ENCODE measurements around the gene NAIF1. TPM values are rescaled to one million over a fixed set of nuclear protein-coding genes. Genes with fewer than 3 reads are reported as not detected.
A peak's percentile ranks its signal among the peaks of the same experiment; 100 is the strongest.

The NAIF1 gene
- total RNA-seq, 2 donors from 2014 or later = 10.8 to 11.6 TPM

- intact Hi-C loops (cut with DNase I) = no loop called here
- H3K4me1 ChIP-seq = peaks cover 41% of the 10 kb centered on the region
These were observed 3.8 kb upstream of the NAIF1 start for GRCh38 chr9:128070874-128071273.

GRCh38 chr9:128068386-128069205 is 1.5 kb upstream of the NAIF1 start:
- Histone ChIP-seq H3K27ac (peak overlapping the region; percentile 90), H3K36me3 (no peaks in the 10 kb centered on the region), H3K4me3 (peak overlapping the region; percentile 96), H3K4me1 (peaks cover 41% of the 10 kb centered on the region), H3K9ac (ENCODE audit: low read depth in 2 of 2, low read length in 2 of 2) (peak overlapping the region; percentile 79 to 98), H3K27me3 (no peaks in the 10 kb centered on the region), H3K9me3 (no peaks in the 10 kb centered on the region)
- TF ChIP-seq, protein P1, sequence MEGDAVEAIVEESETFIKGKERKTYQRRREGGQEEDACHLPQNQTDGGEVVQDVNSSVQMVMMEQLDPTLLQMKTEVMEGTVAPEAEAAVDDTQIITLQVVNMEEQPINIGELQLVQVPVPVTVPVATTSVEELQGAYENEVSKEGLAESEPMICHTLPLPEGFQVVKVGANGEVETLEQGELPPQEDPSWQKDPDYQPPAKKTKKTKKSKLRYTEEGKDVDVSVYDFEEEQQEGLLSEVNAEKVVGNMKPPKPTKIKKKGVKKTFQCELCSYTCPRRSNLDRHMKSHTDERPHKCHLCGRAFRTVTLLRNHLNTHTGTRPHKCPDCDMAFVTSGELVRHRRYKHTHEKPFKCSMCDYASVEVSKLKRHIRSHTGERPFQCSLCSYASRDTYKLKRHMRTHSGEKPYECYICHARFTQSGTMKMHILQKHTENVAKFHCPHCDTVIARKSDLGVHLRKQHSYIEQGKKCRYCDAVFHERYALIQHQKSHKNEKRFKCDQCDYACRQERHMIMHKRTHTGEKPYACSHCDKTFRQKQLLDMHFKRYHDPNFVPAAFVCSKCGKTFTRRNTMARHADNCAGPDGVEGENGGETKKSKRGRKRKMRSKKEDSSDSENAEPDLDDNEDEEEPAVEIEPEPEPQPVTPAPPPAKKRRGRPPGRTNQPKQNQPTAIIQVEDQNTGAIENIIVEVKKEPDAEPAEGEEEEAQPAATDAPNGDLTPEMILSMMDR (IDR thresholded peaks at IDR 0.05) = no peak
- DNase-seq = no peak
- intact Hi-C loops (cut with DNase I) = no loop called here

More at GRCh38 chr9:128070874-128071273, 3.8 kb upstream of the NAIF1 start:
- Histone ChIP-seq H3K9me3 (no peaks in the 10 kb centered on the region), H3K4me3 (no peak overlapping the region), H3K27ac (peak overlapping the region; percentile 86), H3K27me3 (no peaks in the 10 kb centered on the region), H3K9ac (ENCODE audit: low read depth in 2 of 2, low read length in 2 of 2) (peak overlapping the region in 1 of 2 donors; percentile 12), H3K36me3 (no peaks in the 10 kb centered on the region)
- no peak for DNase-seq
- TF ChIP-seq, protein P1 (IDR thresholded peaks at IDR 0.05) = no peak

DNA sequence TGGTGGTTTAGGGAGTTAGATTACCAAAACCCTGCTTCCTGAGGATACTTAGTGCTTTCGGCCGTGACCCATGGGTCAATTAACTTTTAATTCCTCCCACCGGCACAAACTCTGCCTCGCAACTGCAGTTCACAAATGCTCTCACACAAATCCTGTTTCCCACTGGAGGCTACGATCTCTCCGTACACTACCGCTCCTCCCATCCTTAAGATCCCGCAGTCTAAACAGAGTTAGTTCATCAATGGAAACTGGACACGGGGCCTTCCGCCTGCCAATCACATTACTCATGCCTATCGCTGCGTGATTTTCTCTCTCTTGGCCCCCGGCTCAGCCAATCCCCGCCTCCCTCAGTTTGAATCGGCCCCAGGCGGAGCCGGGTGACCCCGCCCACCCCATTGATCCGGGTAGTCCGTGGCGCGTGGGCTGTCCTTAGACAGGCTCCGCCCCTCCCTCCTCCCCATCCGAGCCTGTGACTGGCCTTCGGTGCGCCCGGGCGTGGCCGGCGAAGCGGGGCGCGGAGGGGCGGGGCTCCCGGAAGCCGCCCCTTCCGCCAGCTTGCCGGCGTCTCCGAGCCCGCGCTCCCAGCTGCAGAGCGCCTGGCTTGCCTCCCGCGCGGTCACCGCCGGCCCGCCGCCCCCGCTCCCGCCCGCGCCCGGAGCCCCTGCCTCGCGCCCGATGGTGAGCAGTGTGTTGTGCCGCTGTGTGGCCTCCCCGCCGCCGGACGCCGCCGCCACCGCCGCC is 695 bp upstream of the NAIF1 start, which contains the start of gene SLC25A25:
Gene SLC25A25 (plus strand): TSS at position 588 of the 741 bp plus-strand sequence. CDS start 88 bp downstream, at position 676.
- peak; percentile 100 for DNase-seq
- Histone ChIP-seq H3K27ac (peak within 1 kb of the TSS; percentile 100), H3K4me1 (peaks cover 33% of the 10 kb centered on the region), H3K9me3 (no peaks in the 10 kb centered on the region), H3K4me3 (peak within 1 kb of the TSS; percentile 96), H3K9ac (ENCODE audit: low read depth in 2 of 2, low read length in 2 of 2) (peak within 1 kb of the TSS; percentile 79 to 98), H3K36me3 (no peaks in the 10 kb centered on the region), H3K27me3 (no peaks in the 10 kb centered on the region)
- intact Hi-C loops (cut with DNase I) = no loop called here
- TF ChIP-seq, protein P1 (IDR thresholded peaks at IDR 0.05) = no peak

- Histone ChIP-seq H3K27me3 (no peaks in the 10 kb centered on the region), H3K9ac (ENCODE audit: low read depth in 2 of 2, low read length in 2 of 2) (peak overlapping the region; percentile 61 to 92), H3K4me3 (peak overlapping the region; percentile 38), H3K36me3 (no peaks in the 10 kb centered on the region), H3K4me1 (peaks cover 21% of the 10 kb centered on the region), H3K9me3 (no peaks in the 10 kb centered on the region), H3K27ac (peak overlapping the region; percentile 100)
- no peak for DNase-seq
- intact Hi-C loops (cut with DNase I) = no loop called here
- TF ChIP-seq, protein P1 (IDR thresholded peaks at IDR 0.05) = no peak
These were observed 1.0 kb downstream of the NAIF1 start for GRCh38 chr9:128065907-128066712.
